ENCODE data around the gene KLHL29. TPM values are rescaled to one million over a fixed set of nuclear protein-coding genes. Genes with fewer than 3 reads are reported as not detected.

KLHL29 gene
- total and polyA plus RNA-seq, 2 experiments from 2014 or later = 5.6 to 11.0 TPM

- no peaks in the 10 kb centered on the region for H3K27me3 ChIP-seq
- no peaks in the 10 kb centered on the region for H3K4me1 ChIP-seq (ENCODE audit: low read depth)
- H3K27ac ChIP-seq = no peak overlapping the region
- H3K36me3 ChIP-seq = no peaks in the 10 kb centered on the region
- H3K4me3 ChIP-seq = no peak overlapping the region
- DNase-seq (ENCODE audit: low read depth in 1 of 2, low spot score in 1 of 2) = no peak
- TF ChIP-seq CTCF (IDR thresholded peaks at IDR 0.05; ENCODE audit: low read depth, low read length) = no peak
- H3K9me3 ChIP-seq (ENCODE audit: low read depth) = no peaks in the 10 kb centered on the region
Observed at GRCh38 chr2:23695214-23695889, 310.4 kb downstream of the KLHL29 start.

- Histone ChIP-seq H3K27me3 (no peaks in the 10 kb centered on the region), H3K36me3 (no peaks in the 10 kb centered on the region), H3K27ac (no peak overlapping the region), H3K9me3 (ENCODE audit: low read depth) (no peaks in the 10 kb centered on the region), H3K4me3 (no peak overlapping the region), H3K4me1 (ENCODE audit: low read depth) (no peaks in the 10 kb centered on the region)
- DNase-seq (ENCODE audit: low read depth in 1 of 2, low spot score in 1 of 2) = no peak
- TF ChIP-seq CTCF (IDR thresholded peaks at IDR 0.05; ENCODE audit: low read depth, low read length) = no peak
Observed at GRCh38 chr2:23695890-23696751, 311.1 kb downstream of the KLHL29 start.

DNA sequence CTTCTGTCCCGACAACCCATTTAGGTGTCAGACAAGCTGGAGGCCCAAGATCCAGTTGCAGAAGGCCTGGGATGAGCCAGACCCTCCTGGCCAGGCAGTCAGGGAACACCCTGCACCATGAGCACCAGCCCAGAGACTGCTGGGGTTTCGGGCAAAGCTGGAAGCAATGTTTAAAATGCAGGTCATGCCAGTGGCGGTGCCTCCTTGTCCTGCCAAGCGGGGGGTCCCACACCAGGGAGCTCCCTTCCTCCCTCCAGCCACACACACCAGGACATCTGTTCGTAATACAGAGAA lies 311.7 kb downstream of the KLHL29 start:
- no peaks in the 10 kb centered on the region for H3K27me3 ChIP-seq
- no peak overlapping the region for H3K4me3 ChIP-seq
- TF ChIP-seq CTCF (IDR thresholded peaks at IDR 0.05; ENCODE audit: low read depth, low read length) = no peak
- H3K27ac ChIP-seq = no peak overlapping the region
- no peaks in the 10 kb centered on the region for H3K36me3 ChIP-seq
- H3K4me1 ChIP-seq (ENCODE audit: low read depth) = no peaks in the 10 kb centered on the region
- H3K9me3 ChIP-seq (ENCODE audit: low read depth) = no peaks in the 10 kb centered on the region
- DNase-seq (ENCODE audit: low read depth in 1 of 2, low spot score in 1 of 2) = no peak

DNA sequence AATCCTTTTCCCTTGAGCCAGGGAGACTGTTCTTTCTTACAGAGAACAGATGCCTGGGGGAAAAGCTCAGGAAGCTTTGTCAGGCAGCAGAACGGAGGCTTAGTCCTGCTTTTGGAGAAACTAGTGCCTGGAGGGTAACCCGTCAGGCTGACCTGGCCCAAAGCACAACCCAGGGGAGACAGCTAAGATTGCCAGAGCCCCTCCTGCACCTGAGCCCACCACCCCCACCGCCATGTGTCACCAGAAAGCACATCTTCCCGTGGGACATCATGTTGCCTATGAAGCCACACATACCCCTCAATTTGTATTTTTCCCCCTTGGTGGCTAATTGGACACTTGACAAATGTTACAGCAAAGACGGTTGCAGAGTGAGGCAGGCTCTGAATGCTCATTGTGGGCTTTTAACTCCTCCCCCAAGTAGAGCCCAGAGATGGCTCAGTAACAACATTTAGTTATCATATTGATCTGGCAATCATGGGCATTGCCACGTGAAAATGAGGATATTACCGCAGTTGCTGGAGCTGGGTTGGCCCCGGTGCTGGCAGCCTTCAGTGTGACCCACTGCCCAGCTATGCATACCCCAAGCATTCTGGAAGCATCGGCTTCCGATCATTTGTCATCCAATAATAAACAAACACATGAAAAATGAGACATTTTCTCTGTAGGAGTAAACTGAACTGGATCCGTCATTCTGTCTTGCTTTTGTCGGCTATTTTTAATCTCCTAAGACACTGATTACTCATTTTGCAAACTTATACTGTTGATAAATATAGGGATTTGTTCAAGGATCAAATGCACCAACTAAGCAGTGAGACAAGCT lies 312.5 kb downstream of the KLHL29 start:
- H3K4me1 ChIP-seq (ENCODE audit: low read depth) = no peaks in the 10 kb centered on the region
- TF ChIP-seq CTCF (IDR thresholded peaks at IDR 0.05; ENCODE audit: low read depth, low read length) = no peak
- H3K36me3 ChIP-seq = no peaks in the 10 kb centered on the region
- H3K4me3 ChIP-seq = no peak overlapping the region
- H3K27ac ChIP-seq = no peak overlapping the region
- no peaks in the 10 kb centered on the region for H3K9me3 ChIP-seq (ENCODE audit: low read depth)
- DNase-seq (ENCODE audit: low read depth in 1 of 2, low spot score in 1 of 2) = no peak
- H3K27me3 ChIP-seq = no peaks in the 10 kb centered on the region

DNA sequence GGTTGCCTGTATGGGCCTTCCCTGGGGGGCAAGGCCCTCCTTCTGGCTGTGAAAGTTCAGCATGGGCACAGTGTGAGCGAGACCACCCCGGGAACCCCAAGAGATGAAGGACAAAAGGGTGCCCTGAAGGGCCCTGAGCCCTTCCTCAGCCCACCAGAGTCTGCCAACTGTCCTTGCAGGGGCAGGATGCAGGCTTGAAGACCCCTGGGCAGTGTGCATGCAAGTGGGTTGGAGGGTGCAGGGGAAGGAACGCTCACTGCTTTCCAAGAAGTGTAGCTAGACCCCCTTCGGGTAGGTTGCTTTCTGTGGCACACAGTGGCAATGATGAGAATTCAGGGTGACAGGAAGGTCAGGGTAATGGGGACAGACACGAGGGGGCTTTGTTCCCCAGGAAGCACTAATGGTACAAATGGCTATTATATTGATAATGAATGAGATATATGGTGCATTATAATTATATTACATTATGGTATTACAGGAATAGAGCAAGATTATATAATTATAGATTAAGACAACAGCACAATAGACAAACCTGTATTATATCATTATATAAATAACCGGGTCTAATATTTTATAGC lies 313.2 kb downstream of the KLHL29 start:
- Histone ChIP-seq H3K4me3 (no peak overlapping the region), H3K27me3 (no peaks in the 10 kb centered on the region), H3K9me3 (ENCODE audit: low read depth) (no peaks in the 10 kb centered on the region), H3K4me1 (ENCODE audit: low read depth) (no peaks in the 10 kb centered on the region), H3K27ac (no peak overlapping the region), H3K36me3 (no peaks in the 10 kb centered on the region)
- no peak for DNase-seq (ENCODE audit: low read depth in 1 of 2, low spot score in 1 of 2)
- TF ChIP-seq CTCF (IDR thresholded peaks at IDR 0.05; ENCODE audit: low read depth, low read length) = no peak
